GM18502 (cell line): ENCODE results near the gene HSF2BP.
"Not testable (repeated sequence)": the region's sequence is repeated elsewhere in the genome, so short reads cannot be mapped to it uniquely, and the experiment has no call there.

Experiments
- ATAC-seq: cut with Tn5 transposase; IDR thresholded peaks from one replicate; pipeline ENCODE4 v1.9.1; 2021; ENCODE audit warnings: mild to moderate bottlenecking; ENCODE audit not compliant: unreplicated experiment, poor library complexity

The HSF2BP gene

GRCh38 chr21:43653626-43654025 lies 5.7 kb downstream of the HSF2BP start:
- no peak for ATAC-seq

GRCh38 chr21:43652616-43653015 lies 6.7 kb downstream of the HSF2BP start:
- no peak for ATAC-seq

GRCh38 chr21:43651926-43652325 lies 7.4 kb downstream of the HSF2BP start:
- not testable (repeated sequence) for ATAC-seq

- ATAC-seq, result no peak
Measured at GRCh38 chr21:43648171-43648570, 11.1 kb downstream of the HSF2BP start.

GRCh38 chr21:43646550-43647260 lies 12.6 kb downstream of the HSF2BP start:
- ATAC-seq, result no peak

- ATAC-seq, result no peak
Measured at GRCh38 chr21:43645976-43646375, 13.3 kb downstream of the HSF2BP start.

GRCh38 chr21:43645136-43645891 lies 14.0 kb downstream of the HSF2BP start:
- no peak for ATAC-seq

GRCh38 chr21:43644609-43645008 lies 14.7 kb downstream of the HSF2BP start:
- ATAC-seq, result no peak

- no peak for ATAC-seq
Measured at GRCh38 chr21:43644071-43644470, 15.2 kb downstream of the HSF2BP start.

GRCh38 chr21:43643193-43643592 lies 16.1 kb downstream of the HSF2BP start:
- no peak for ATAC-seq

- ATAC-seq, result no peak
Measured at GRCh38 chr21:43640400-43640799, 18.9 kb downstream of the HSF2BP start.

GRCh38 chr21:43639470-43640353 lies 19.6 kb downstream of the HSF2BP start:
- ATAC-seq, result no peak

- no peak for ATAC-seq
Measured at GRCh38 chr21:43637530-43638158, 21.6 kb downstream of the HSF2BP start.

GRCh38 chr21:43635436-43635835 lies 23.9 kb downstream of the HSF2BP start:
- ATAC-seq, result no peak

GRCh38 chr21:43634618-43635017 lies 24.7 kb downstream of the HSF2BP start:
- no peak for ATAC-seq

- ATAC-seq, result no peak
Measured at GRCh38 chr21:43632373-43632905, 26.8 kb downstream of the HSF2BP start.

GRCh38 chr21:43631411-43632107 lies 27.7 kb downstream of the HSF2BP start:
- ATAC-seq, result no peak

- ATAC-seq, result no peak
Measured at GRCh38 chr21:43627527-43627926, 31.8 kb downstream of the HSF2BP start.

- ATAC-seq, result no peak
Measured at GRCh38 chr21:43626390-43626789, 32.9 kb downstream of the HSF2BP start.

GRCh38 chr21:43624339-43624738 lies 34.9 kb downstream of the HSF2BP start:
- ATAC-seq, result no peak
